GM10248 (cell line): Measurements from ENCODE around the gene NDUFS2.
"Not testable (repeated sequence)": the region's sequence is repeated elsewhere in the genome, so short reads cannot be mapped to it uniquely, and the experiment has no call there.

Source experiments
- CTCF ChIA-PET: fragments of 300-600 bp; sonication (Branson Sonifier 250); formaldehyde crosslinking; extraction: SDS; loops from one replicate; lab custom pipeline; 2021; ENCODE audit warnings: antibody characterized with exemption; lab: Yijun Ruan, JAX
- POLR2A ChIA-PET: fragments of 350-650 bp; sonication (Branson Sonifier 250); formaldehyde crosslinking; extraction: SDS; loops from one replicate; lab custom pipeline; 2020; ENCODE audit warnings: antibody characterized with exemption; lab: Yijun Ruan, JAX
- DNase-seq: peaks from one replicate; pipeline ENCODE4 v3.0.0; 2012; ENCODE audit errors: extremely low spot score
- TF ChIP-seq, protein P1 (sequence below): IDR thresholded peaks from 2 replicates; pipeline ENCODE4 v1.5.1; 2012; ENCODE audit warnings: mild to moderate bottlenecking, low read depth; ENCODE audit errors: extremely low read depth, missing control alignments, control extremely low read depth

The NDUFS2 gene

DNA sequence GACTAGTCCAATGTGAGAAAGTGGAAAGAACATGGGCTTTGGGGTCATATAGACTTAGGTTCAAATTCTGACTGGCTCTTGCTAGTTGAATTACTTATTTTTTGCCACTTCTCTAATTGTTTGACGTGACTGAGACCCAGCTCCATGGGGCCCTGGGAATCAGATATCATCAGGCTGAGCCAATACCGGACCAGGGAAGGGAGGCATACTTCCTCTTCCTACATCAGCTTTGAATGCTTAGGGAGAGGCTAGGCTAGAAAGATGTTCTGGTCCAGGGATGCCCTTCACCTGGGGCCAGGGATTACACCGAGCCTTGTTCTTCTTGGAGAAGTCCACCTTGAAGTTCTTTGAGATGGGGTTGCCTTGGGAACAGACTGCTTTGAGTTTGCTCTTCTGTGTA, 39.5 kb downstream of the NDUFS2 start:
- TF ChIP-seq, protein P1, sequence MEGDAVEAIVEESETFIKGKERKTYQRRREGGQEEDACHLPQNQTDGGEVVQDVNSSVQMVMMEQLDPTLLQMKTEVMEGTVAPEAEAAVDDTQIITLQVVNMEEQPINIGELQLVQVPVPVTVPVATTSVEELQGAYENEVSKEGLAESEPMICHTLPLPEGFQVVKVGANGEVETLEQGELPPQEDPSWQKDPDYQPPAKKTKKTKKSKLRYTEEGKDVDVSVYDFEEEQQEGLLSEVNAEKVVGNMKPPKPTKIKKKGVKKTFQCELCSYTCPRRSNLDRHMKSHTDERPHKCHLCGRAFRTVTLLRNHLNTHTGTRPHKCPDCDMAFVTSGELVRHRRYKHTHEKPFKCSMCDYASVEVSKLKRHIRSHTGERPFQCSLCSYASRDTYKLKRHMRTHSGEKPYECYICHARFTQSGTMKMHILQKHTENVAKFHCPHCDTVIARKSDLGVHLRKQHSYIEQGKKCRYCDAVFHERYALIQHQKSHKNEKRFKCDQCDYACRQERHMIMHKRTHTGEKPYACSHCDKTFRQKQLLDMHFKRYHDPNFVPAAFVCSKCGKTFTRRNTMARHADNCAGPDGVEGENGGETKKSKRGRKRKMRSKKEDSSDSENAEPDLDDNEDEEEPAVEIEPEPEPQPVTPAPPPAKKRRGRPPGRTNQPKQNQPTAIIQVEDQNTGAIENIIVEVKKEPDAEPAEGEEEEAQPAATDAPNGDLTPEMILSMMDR: no peak
- ChIA-PET POLR2A (no interaction called here), CTCF (interaction anchor here (1.0 to 1.3 kb wide), 3 partner anchors 11 to 45 kb away, joined by 3 read pairs; no protein-coding TSS in a partner anchor)
- DNase-seq: no peak

DNA sequence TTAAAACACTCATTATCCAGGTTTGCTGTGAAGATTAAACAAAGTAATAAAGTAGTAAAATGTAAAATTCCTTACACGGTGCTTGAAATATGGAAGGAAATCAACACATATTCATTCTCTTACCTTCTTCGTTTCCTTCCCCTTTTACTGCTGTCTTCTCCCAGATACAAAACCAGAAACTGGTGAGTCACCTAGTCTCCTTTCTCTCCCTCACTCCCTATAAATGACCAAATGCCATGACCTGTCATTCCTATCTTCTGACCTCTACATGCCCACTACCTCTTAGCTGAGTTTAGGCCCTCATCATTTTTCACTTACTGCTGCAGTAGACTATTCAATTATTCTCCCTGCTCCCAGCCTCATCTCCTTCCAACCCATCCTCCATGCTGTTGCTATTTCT, 40.1 kb downstream of the NDUFS2 start:
- ChIA-PET CTCF (interaction anchor here (1.0 to 1.2 kb wide), 2 partner anchors 15 to 45 kb away, joined by 3 read pairs; no protein-coding TSS in a partner anchor), POLR2A (no interaction called here)
- DNase-seq: no peak
- TF ChIP-seq, protein P1: no peak

DNA sequence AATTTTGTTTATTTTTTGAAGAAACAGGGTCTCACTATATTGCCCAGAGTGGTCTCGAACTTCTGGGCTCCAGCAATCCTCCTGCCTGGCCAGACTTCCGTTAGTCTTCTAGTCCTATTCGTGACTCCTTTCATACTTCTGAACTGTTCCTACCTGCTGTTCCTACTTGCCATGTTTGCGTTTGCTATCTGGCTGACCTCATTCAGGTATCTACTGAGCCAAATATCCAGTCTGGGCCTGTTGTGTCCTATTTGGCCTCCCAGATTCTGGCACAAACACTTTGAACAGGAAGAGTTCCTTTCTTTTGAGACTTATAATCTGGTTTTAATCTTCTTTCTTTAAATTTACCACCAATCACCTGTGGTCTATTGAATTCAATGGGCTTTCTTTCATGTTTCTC, 42.7 kb downstream of the NDUFS2 start:
- POLR2A ChIA-PET: no interaction called here
- DNase-seq: no peak
- TF ChIP-seq, protein P1: no peak
- CTCF ChIA-PET: interaction anchor here (1.9 kb wide), 1 partner anchor 46 kb away, joined by 5 read pairs; no protein-coding TSS in a partner anchor

DNA sequence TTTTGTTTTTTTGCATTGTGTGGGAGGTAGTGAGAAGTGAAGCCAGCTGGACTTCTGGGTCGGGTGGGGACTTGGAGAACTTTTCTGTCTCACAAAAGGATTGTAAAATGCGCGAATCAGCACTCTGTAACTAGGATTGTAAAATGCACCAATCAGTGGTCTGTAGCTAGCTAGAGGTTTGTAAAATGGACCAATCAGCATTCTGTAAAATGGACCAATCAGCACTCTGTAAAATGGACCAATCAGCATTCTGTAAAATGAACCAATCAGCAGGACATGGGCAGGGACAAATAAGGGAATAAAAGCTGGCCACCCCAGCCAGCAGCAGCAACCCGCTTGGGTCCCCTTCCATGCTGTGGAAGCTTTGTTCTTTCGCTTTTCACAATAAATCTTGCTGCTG, 47.9 kb downstream of the NDUFS2 start:
- POLR2A ChIA-PET, DNase-seq: not testable (repeated sequence)
- CTCF ChIA-PET: interaction anchor here (3.0 to 4.1 kb wide), 3 partner anchors 20 to 41 kb away, joined by 9 to 47 read pairs (median 18); partner anchors contain the start of gene TOMM40L

DNA sequence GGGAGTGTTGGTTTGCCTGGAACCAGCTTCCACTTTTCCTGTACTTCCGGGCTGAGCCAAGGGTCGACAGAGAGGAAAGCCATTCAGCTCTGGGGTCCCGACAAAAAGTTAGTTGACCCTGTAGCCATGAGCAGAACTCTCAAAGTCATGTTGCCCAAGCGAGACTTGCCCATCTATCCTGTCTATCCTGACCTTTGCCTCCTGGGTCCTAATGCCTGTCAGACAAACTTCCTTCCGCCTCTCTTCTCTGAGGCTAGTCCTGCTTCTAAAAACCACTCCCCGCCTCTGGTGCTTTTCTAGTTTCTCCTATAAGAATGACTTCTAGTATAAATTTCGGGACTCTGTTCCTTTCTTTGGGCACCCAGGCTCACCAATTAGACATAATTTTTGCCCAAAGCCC, 48.7 kb downstream of the NDUFS2 start:
- TF ChIP-seq, protein P1: no peak
- ChIA-PET POLR2A (no interaction called here), CTCF (interaction anchor here (3.0 to 4.1 kb wide), 3 partner anchors 20 to 40 kb away, joined by 9 to 47 read pairs (median 18); partner anchors contain the start of gene TOMM40L)
- no peak for DNase-seq

DNA sequence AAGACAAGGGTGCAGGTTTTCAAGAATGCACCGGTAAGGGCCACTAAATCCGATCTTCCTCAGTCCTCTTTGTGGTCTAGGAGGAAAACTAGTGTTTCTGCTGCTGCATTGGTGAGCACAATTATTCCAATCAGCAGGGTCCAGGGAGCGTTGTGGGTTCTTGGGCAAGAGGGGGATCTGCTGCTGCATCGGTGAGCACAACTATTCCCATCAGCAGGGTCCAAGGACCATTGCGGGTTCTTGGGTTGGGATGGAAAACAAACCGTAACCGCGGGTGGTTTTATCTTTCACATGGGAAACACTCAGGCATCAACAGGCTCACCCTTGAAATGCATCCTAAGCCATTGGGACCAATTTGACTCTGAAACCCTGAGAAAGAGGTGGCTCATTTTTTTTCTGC, 49.4 kb downstream of the NDUFS2 start:
- POLR2A ChIA-PET: no interaction called here
- TF ChIP-seq, protein P1: no peak
- CTCF ChIA-PET: no interaction called here
- no peak for DNase-seq

DNA sequence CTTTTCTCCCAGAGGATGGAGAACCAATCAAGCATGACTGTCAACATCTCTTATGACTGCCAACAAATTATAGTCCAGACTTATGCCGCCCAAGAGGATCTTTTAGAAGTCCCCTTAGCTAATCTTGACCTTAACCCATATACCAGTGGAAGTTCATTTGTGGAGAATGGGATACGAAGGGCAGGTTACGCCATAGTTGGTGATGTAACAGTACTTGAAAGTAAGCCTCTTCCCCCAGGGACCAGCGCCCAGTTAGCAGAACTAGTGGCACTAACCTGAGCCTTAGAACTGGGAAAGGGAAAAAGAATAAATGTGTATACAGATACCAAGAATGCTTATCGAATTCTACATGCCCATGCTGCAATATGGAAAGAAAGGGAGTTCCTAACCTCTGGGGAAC, 53.1 kb downstream of the NDUFS2 start:
- DNase-seq, POLR2A ChIA-PET, CTCF ChIA-PET: not testable (repeated sequence)

DNA sequence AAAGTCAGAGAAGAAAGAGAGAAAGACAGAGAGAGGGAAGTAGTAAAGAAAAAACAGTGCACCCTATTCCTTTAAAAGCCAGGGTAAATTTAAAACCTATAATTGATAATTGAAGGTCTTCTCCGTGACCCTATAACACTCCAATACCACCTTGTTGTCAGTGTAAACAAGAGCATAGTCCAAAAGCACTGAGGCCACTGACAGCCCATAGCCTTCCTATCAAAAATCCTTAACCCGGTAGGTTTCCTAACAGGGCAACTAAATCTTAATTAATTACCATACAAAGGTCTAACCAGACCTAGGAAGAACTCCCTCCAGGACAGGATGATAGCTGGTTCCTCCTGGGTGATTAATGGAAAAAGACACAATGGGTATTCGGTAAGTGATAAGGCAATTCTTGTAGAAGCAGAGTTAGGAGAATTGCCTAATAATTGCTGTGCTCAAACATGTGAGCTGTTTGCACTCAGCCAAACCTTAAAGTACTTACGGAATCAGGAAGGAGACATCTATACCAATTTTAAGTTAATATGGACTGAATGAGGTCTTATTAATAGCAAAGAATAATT, 53.9 kb downstream of the NDUFS2 start:
- DNase-seq, POLR2A ChIA-PET: not testable (repeated sequence)

DNA sequence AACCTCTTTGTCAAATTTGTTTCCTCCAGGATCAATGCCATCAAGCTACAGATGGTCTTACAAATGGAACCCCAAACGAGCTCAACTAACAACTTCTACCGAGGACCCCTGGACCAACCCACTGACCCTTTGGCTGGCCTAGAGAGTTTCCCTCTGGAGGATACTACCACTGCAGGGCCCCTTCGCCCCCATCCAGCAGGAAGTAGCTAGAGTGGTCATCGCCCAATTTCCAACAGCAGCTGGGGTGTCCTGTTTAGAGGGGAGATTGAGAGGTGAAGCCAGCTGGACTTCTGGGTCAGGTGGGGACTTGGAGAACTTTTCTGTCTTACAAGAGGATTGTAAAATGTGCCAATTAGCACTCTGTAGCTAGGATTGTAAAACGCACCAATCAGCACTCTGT, 54.9 kb downstream of the NDUFS2 start:
- CTCF ChIA-PET: interaction anchor here (0.8 to 2.5 kb wide), 9 partner anchors 9 to 125 kb away, joined by 3 to 7 read pairs (median 4); no protein-coding TSS in a partner anchor
- POLR2A ChIA-PET, DNase-seq: not testable (repeated sequence)

More for the DNA sequence above, 53.9 kb downstream of the NDUFS2 start:
- CTCF ChIA-PET: interaction anchor here (1.1 to 1.8 kb wide), 3 partner anchors 19 to 126 kb away, joined by 3 to 7 read pairs (median 4); no protein-coding TSS in a partner anchor
